Measurements from ENCODE around the gene GLE1. TPM values are rescaled to one million over a fixed set of nuclear protein-coding genes. Genes with fewer than 3 reads are reported as not detected.
"Not testable (repeated sequence)": the region's sequence is repeated elsewhere in the genome, so short reads cannot be mapped to it uniquely, and the experiment has no call there.

GLE1 gene
- total and polyA plus RNA-seq, 2 donors (not counting 3 experiments of a cell fraction or from before 2014, with no cell fraction given) = 13.0 to 22.6 TPM

GRCh38 chr9:128505906-128506305 is 1.4 kb downstream of the GLE1 start:
- intact Hi-C loops (cut with micrococcal nuclease) = loop anchor here (2.0 kb wide), 2 partner anchors 47 to 67 kb away; partner anchors contain the start of gene SPTAN1

DNA sequence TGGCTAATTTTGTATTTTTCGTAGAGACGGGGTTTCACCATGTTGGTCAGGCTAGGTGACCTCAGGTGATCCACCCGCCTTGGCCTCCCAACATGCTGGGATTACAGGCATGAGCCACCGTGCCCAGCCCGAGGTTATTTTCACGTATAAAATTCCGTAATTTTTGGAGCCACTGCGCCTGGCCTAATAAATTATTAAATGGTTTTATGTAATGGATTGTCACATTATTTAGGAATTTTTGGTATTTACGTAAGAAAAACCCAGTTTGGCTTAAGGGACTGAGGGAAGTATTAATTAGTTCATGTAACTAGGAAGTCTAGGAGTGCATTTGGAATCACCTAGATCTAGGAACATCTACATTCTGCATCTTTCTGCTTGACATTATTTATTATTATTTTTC is 8.3 kb downstream of the GLE1 start:
- FAIRE-seq (no peak), DNase-seq (ENCODE audit: low read depth, low spot score) (no peak)
- H3K9me1 ChIP-seq (replicated peaks; ENCODE audit: control insufficient read depth, extremely low read depth, insufficient read depth, low read length) = no peaks in the 10 kb centered on the region
- H3K27me3 ChIP-seq (ENCODE audit: control insufficient read depth in 2 of 2, insufficient read depth in 2 of 2, low read length in 2 of 2) = no peaks in the 10 kb centered on the region
- dilution Hi-C loops (cut with MboI; ENCODE audit: extremely low pct_ligation_motif_present, low sequenced_read_pairs) = no loop called here
- TF ChIP-seq GATA2 (IDR thresholded peaks at IDR 0.05; ENCODE audit: insufficient read depth, insufficient read length, low read depth, low read length) = no peak
- TF ChIP-seq CTCF (IDR thresholded peaks at IDR 0.05; ENCODE audit: extremely low read depth in 1 of 2, insufficient read depth in 1 of 2, low read depth in 1 of 2, low read length in 2 of 2) = no peak
- TF ChIP-seq JUN (IDR thresholded peaks at IDR 0.05; ENCODE audit: borderline replicate concordance, insufficient read depth, insufficient read length, low read depth) = no peak
- no peak for TF ChIP-seq EZH2 (IDR thresholded peaks at IDR 0.05; ENCODE audit: borderline replicate concordance, low read depth, low read length, severe bottlenecking)
- no peak for TF ChIP-seq FOS (IDR thresholded peaks at IDR 0.05; ENCODE audit: borderline replicate concordance, insufficient read depth, low read length)
- TF ChIP-seq MAX (IDR thresholded peaks at IDR 0.05; ENCODE audit: insufficient read depth, insufficient read length) = no peak
- TF ChIP-seq MYC (IDR thresholded peaks at IDR 0.05; ENCODE audit: low read depth, low read length) = no peak
- no peak for TF ChIP-seq POLR2A (IDR thresholded peaks at IDR 0.05; ENCODE audit: low read depth, low read length)
- TF ChIP-seq POLR2AphosphoS5 (IDR thresholded peaks at IDR 0.05; ENCODE audit: insufficient read depth, low read depth, low read length) = no peak
- no peaks in the 10 kb centered on the region for H3K79me2 ChIP-seq (ENCODE audit: control insufficient read depth, insufficient read depth, low read length)
- no peak overlapping the region for H2AFZ ChIP-seq (ENCODE audit: low read depth, low read length)
- no TSS peak for BruUV-seq (replicated peaks)
- no peaks in the 10 kb centered on the region for H3K4me1 ChIP-seq (ENCODE audit: control insufficient read depth, extremely low read depth, insufficient read depth, low read length)
- POLR2A ChIA-PET = no interaction called here
- no peak overlapping the region for H3K9ac ChIP-seq (replicated peaks; ENCODE audit: extremely low read depth, insufficient read depth, low read length)
- no peaks in the 10 kb centered on the region for H4K20me1 ChIP-seq (replicated peaks; ENCODE audit: control insufficient read depth, extremely low read depth, insufficient read depth, low read length)
- CTCF ChIA-PET = interaction anchor here (0.6 kb wide), 1 partner anchor 74 kb away, joined by 3 read pairs; no protein-coding TSS in a partner anchor
- no peak overlapping the region for H3K27ac ChIP-seq (ENCODE audit: insufficient read depth, low read depth, low read length)
- H3K36me3 ChIP-seq (ENCODE audit: control insufficient read depth in 2 of 2, extremely low read depth in 1 of 2, insufficient read depth in 2 of 2, low read length in 2 of 2) = peaks cover 0 to 4% of the 10 kb centered on the region in 2 experiments
- no peak overlapping the region for H3K4me3 ChIP-seq (replicated peaks in 1 of 3; ENCODE audit: insufficient read depth in 1 of 3, low read depth in 1 of 3, low read length in 3 of 3)
- H3K9me3 ChIP-seq (replicated peaks; ENCODE audit: control insufficient read depth, insufficient read depth, low read length) = no peaks in the 10 kb centered on the region
- H3K4me2 ChIP-seq (ENCODE audit: insufficient read depth, low read length) = no peak overlapping the region
- intact Hi-C loops (cut with micrococcal nuclease) = no loop called here

More at GRCh38 chr9:128505906-128506305, 1.4 kb downstream of the GLE1 start:
- H3K4me1 ChIP-seq (ENCODE audit: control insufficient read depth, extremely low read depth, insufficient read depth, low read length); dilution Hi-C loops (cut with MboI; ENCODE audit: extremely low pct_ligation_motif_present, low sequenced_read_pairs); H2AFZ ChIP-seq (ENCODE audit: low read depth, low read length); DNase-seq (ENCODE audit: low read depth, low spot score); H3K27ac ChIP-seq (ENCODE audit: insufficient read depth, low read depth, low read length); H3K4me3 ChIP-seq (replicated peaks in 1 of 3; ENCODE audit: insufficient read depth in 1 of 3, low read depth in 1 of 3, low read length in 3 of 3); H3K4me2 ChIP-seq (ENCODE audit: insufficient read depth, low read length); FAIRE-seq; H3K9me3 ChIP-seq (replicated peaks; ENCODE audit: control insufficient read depth, insufficient read depth, low read length); H3K79me2 ChIP-seq (ENCODE audit: control insufficient read depth, insufficient read depth, low read length); BruUV-seq (replicated peaks); H4K20me1 ChIP-seq (replicated peaks; ENCODE audit: control insufficient read depth, extremely low read depth, insufficient read depth, low read length); H3K36me3 ChIP-seq (ENCODE audit: control insufficient read depth in 2 of 2, extremely low read depth in 1 of 2, insufficient read depth in 2 of 2, low read length in 2 of 2); H3K9ac ChIP-seq (replicated peaks; ENCODE audit: extremely low read depth, insufficient read depth, low read length); H3K9me1 ChIP-seq (replicated peaks; ENCODE audit: control insufficient read depth, extremely low read depth, insufficient read depth, low read length); H3K27me3 ChIP-seq (ENCODE audit: control insufficient read depth in 2 of 2, insufficient read depth in 2 of 2, low read length in 2 of 2): not testable (repeated sequence)
- POLR2A ChIA-PET = interaction anchor here (0.6 to 1.2 kb wide), 2 partner anchors 46 to 56 kb away, joined by 3 to 7 read pairs; partner anchors contain the start of gene SPTAN1
- CTCF ChIA-PET = interaction anchor here (2.7 kb wide), 1 partner anchor 67 kb away, joined by 10 read pairs; no protein-coding TSS in a partner anchor

All from endothelial cell of umbilical vein (primary cell).